Subcutaneous adipose tissue (tissue), 4 donors: ENCODE measurements around the gene FCGR2B. TPM values are rescaled to one million over a fixed set of nuclear protein-coding genes. Genes with fewer than 3 reads are reported as not detected.
"Not testable (repeated sequence)": the region's sequence is repeated elsewhere in the genome, so short reads cannot be mapped to it uniquely, and the experiment has no call there.

Source experiments
- total RNA-seq, 4 donors: library from RNA; depleted of rRNA; stranded (reverse); fragments of >200 nt; gene quantifications; one replicate each; pipeline ENCODE4 v1.1.0, GENCODE V29; 2016
- TF ChIP-seq, protein P1 (sequence below): fragments of 450-650 bp; IDR thresholded peaks from one replicate; pipeline ENCODE4 v1.5.1; 2016; ENCODE audit warnings: low read depth, mild to moderate bottlenecking, control low read depth, antibody characterized with exemption, moderate library complexity

Gene FCGR2B
- 100 to 1,000 TPM in 2 of 4 donors, 10 to 100 TPM in 2; 35.0 to 141 (median 102) TPM for total RNA-seq

DNA sequence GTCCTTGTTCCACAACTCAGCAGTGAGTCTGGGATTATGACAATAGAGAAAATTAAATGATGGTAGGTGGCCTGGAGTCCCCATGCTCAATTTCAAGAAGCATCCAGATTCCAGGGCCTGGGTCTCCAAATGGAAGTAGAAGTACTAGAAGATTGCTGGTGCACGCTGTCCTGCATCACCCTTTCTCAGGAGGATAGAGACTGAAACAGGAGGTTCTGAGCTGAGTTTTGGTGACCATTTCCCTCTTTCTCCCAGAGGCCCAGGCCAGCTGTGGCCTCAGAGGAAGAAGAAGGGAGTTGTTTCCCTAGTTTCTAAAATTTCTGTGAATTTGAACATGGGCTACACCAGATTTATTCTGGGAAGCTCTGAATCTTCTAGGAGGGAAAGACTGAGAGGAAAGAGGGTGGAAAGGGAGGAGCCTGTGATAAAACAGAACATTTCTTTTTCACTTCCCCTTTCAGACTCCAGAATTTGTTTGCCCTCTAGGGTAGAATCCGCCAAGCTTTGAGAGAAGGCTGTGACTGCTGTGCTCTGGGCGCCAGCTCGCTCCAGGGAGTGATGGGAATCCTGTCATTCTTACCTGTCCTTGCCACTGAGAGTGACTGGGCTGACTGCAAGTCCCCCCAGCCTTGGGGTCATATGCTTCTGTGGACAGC, at the start of gene FCGR2B:
FCGR2B (plus strand) TSS at position 460 of the 656 bp plus-strand sequence; CDS start at position 559, 99 bp downstream.
- TF ChIP-seq, protein P1, sequence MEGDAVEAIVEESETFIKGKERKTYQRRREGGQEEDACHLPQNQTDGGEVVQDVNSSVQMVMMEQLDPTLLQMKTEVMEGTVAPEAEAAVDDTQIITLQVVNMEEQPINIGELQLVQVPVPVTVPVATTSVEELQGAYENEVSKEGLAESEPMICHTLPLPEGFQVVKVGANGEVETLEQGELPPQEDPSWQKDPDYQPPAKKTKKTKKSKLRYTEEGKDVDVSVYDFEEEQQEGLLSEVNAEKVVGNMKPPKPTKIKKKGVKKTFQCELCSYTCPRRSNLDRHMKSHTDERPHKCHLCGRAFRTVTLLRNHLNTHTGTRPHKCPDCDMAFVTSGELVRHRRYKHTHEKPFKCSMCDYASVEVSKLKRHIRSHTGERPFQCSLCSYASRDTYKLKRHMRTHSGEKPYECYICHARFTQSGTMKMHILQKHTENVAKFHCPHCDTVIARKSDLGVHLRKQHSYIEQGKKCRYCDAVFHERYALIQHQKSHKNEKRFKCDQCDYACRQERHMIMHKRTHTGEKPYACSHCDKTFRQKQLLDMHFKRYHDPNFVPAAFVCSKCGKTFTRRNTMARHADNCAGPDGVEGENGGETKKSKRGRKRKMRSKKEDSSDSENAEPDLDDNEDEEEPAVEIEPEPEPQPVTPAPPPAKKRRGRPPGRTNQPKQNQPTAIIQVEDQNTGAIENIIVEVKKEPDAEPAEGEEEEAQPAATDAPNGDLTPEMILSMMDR = not testable (repeated sequence)

DNA sequence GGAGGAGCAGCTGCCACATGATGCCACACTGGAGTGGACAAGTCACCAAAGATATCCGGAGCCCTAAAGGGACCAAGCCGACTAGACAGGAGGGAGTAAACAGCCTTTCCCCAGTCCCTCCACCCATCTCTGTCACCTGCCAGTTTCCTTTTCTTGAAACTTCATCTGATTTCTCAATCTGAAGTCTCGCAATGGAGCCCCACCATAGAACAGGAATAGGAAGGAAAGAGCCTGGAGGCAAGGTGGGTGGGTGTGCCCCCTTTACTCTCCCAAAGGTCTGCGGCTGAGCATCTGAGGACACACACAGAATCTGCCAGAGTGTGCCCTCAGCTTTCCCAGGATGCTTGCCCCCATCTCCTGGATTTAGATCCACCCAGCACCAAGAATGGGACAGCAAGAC, 31.9 kb upstream of the FCGR2B start, which contains the start of gene FCGR3B:
FCGR3B (minus strand) TSS at position 101 of the 400 bp plus-strand sequence; CDS start at position 19, 82 bp downstream.
- TF ChIP-seq, protein P1 = no peak

DNA sequence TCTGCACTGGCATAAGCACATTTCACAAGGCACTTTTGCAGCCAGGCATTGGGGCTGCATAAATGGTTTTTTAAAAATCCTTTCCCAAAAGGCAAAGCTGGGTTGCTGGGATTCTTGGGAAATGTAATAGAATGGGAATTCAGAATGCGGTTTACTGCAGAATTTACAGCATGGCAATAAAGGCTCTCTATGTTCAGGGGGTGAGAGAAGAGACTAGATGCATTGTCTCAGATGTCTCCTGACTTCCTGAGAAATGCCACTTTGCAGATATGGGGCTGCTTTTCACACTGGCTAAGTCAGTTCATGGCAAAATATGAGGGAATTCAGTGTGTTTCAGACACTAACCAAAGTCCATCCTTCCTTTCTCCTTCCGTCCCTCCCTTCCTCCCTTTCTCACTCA, 13.5 kb downstream of the FCGR2B start:
- TF ChIP-seq, protein P1 = no peak

DNA sequence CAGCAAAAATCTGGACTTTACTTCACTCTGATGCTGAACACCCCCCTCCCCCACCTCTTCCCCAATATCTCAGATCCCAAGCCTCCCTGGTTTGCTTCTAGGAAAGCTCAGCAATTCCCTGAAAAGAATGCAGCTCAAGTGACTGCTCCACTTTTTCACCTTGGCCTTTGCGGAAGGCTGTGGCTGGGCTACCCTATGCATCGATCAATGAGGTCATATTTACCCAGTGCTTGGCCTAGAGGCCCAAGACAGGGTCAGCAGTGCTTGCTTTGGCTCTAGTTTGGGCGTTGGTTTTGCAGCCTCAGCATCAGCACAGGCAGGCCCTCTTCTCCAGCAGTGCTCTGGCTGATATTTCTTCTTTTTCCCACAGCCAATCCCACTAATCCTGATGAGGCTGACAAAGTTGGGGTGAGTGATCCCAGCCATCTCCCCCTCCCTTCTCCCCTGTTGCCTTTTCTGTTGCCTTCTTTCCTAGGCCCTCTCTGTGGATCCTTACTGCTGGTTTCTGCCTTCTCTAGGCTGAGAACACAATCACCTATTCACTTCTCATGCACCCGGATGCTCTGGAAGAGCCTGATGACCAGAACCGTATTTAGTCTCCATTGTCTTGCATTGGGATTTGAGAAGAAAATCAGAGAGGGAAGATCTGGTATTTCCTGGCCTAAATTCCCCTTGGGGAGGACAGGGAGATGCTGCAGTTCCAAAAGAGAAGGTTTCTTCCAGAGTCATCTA, 14.2 kb downstream of the FCGR2B start:
- TF ChIP-seq, protein P1 = no peak

DNA sequence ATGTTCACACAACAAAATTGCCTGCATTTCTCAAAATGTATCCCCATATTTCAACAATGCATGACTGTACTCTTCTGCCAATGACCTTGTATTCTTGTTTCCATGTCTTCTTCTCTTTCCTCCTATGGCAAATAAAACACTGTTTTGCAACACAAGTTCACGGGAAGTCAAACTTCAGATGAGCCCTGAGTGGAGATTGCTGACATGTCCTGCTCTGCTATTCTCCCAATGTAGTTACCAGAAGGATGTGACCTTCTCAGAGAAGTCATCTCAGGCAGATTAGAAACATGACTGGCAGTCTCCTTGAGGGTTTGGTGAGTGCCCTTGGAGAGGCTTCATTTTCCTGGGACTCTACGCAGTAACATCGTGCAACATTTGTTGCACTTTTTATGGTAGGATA, 15.6 kb downstream of the FCGR2B start:
- TF ChIP-seq, protein P1 = no peak

DNA sequence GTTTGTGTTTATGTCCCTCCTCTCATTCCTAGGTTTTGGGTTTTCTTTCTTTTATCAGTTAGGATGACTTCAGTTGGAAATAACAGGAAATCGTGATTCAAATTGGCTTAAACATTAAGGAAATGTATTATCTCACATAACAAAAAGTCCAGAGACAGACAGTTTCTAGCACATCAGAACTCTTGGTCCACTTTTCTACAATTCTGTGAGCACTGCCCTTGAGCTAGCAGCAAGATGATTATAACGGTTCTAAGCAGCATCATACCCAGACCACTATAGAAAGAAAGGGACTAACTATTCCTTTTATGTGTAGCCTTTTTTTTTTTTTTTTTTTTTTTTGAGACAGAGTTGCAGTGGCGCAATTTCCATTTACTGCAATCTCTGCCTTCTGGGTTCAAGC, 18.9 kb downstream of the FCGR2B start:
- TF ChIP-seq, protein P1 = no peak

DNA sequence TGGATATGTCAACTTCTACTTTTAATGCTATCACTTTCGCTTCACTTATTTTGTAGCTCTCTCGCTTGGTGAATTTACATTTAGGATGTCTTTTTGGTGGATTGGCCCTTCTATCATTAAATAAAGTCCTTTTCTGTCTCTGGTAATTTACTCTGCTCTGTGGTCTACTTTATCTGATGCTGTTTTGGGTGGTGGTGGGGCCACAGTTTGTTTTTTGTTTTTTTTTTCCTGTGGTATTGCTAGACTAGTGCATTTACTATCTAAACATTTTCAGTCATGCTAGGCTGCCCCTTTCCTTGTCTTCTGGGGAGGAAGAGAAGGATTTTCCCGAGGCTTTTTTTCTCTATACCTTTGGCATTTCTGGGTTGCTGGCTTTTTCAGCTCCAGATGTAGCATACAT, 26.0 kb downstream of the FCGR2B start:
- TF ChIP-seq, protein P1 = no peak
